ENCODE results near the gene KIAA1210. TPM values are rescaled to one million over a fixed set of nuclear protein-coding genes. Genes with fewer than 3 reads are reported as not detected.

The KIAA1210 gene
- total and polyA plus RNA-seq, 2 of the 4 experiments (the other 2 are of a cell fraction), result not detected

GRCh38 chrX:119156241-119156640 lies 28.6 kb upstream of the KIAA1210 start:
- Histone ChIP-seq H2AK5ac (ENCODE audit: low read depth, low read length) (no peak overlapping the region), H3K9me3 (ENCODE audit: control insufficient read depth, insufficient read depth, low read length) (no peaks in the 10 kb centered on the region), H4K91ac (ENCODE audit: insufficient read depth, low read depth, low read length) (no peak overlapping the region), H3K56ac (ENCODE audit: extremely low read depth, insufficient read depth, low read length) (no peak overlapping the region), H3K4me2 (ENCODE audit: low read depth, low read length) (no peak overlapping the region), H3K79me1 (ENCODE audit: low read depth in 1 of 2, low read length in 2 of 2) (no peaks in the 10 kb centered on the region), H3K36me3 (ENCODE audit: control insufficient read depth, insufficient read depth, low read length) (no peaks in the 10 kb centered on the region), H3K23ac (ENCODE audit: low read depth, low read length) (no peak overlapping the region), H2AFZ (replicated peaks; ENCODE audit: low read length, poor library complexity) (no peak overlapping the region), H4K8ac (ENCODE audit: low read depth in 2 of 2, low read length in 2 of 2) (no peak overlapping the region), H3K27me3 (ENCODE audit: control insufficient read depth, insufficient read depth, low read length) (peaks cover 6% of the 10 kb centered on the region), H2BK120ac (ENCODE audit: low read depth, low read length) (no peak overlapping the region), H3K9ac (ENCODE audit: low read depth, low read length) (no peak overlapping the region), H3K18ac (ENCODE audit: low read depth, low read length) (no peak overlapping the region), H3K4me1 (ENCODE audit: control insufficient read depth, insufficient read depth, low read length) (no peaks in the 10 kb centered on the region), H2BK5ac (ENCODE audit: low read depth, low read length, poor library complexity, severe bottlenecking) (no peak overlapping the region), H4K5ac (ENCODE audit: low read depth, low read length) (no peak overlapping the region), H2AK9ac (replicated peaks; ENCODE audit: low read depth, low read length, poor library complexity) (no peak overlapping the region), H3K14ac (replicated peaks; ENCODE audit: low read depth, low read length) (no peak overlapping the region), H3K4me3 (ENCODE audit: insufficient read depth, low read depth, low read length) (no peak overlapping the region), H2BK20ac (ENCODE audit: low read depth, low read length) (no peak overlapping the region), H3K4ac (ENCODE audit: low read depth, low read length) (no peak overlapping the region), H4K20me1 (ENCODE audit: insufficient read depth, low read length) (no peaks in the 10 kb centered on the region), H3K9me1 (ENCODE audit: insufficient read depth, low read length) (no peaks in the 10 kb centered on the region), H3K27ac (ENCODE audit: insufficient read depth, low read length) (no peak overlapping the region), H2BK15ac (ENCODE audit: low read depth, low read length) (no peak overlapping the region)
- intact Hi-C loops (cut with micrococcal nuclease), result no loop called here
- ATAC-seq (ENCODE audit: low read depth) (no peak), DNase-seq (no peak)
- WGBS, 2 experiments (ENCODE audit: extremely low coverage in 2 of 2, insufficient read length in 1 of 2), result no CpG with 5 or more reads among the region's 1 CpG
- in situ Hi-C loops (cut with MboI; ENCODE audit: low sequenced_read_pairs), result no loop called here
- CTCF ChIA-PET, result no interaction called here
- BruUV-seq (replicated peaks), result no TSS peak
- dilution Hi-C loops (cut with HindIII; ENCODE audit: low sequenced_read_pairs, unreplicated experiment), result no loop called here
- TF ChIP-seq CEBPB (IDR thresholded peaks at IDR 0.05; ENCODE audit: low read depth, low read length) (no peak), MXI1 (IDR thresholded peaks at IDR 0.05; ENCODE audit: borderline replicate concordance, low read depth, low read length) (no peak), ELK1 (IDR thresholded peaks at IDR 0.05; ENCODE audit: borderline replicate concordance, low read depth, low read length) (no peak), MAFK (IDR thresholded peaks at IDR 0.05; ENCODE audit: low read depth, low read length) (no peak), BHLHE40 (IDR thresholded peaks at IDR 0.05; ENCODE audit: low read depth, low read length) (no peak), FOS (IDR thresholded peaks at IDR 0.05; ENCODE audit: low read depth, low read length) (no peak)
- POLR2A ChIA-PET (ENCODE audit: unreplicated experiment), result no interaction called here

Data from IMR-90 (cell line).